GM12875 (cell line): Measurements from ENCODE around the gene SKIC2.

ENCODE experiments used
- H3K4me3 ChIP-seq: one replicate; pipeline ENCODE4 v1.5.1; 2011; ENCODE audit warnings: low read depth, low read length, control low read depth
- CTCF ChIP-seq: IDR thresholded peaks from 2 replicates; pipeline ENCODE4 v1.5.1; 2011; ENCODE audit warnings: low read depth, mild to moderate bottlenecking, control low read depth, inconsistent platforms, low read length, moderate library complexity, borderline replicate concordance; ENCODE audit not compliant: insufficient read depth

The SKIC2 gene

GRCh38 chr6:31933537-31933936 lies 25.4 kb upstream of the SKIC2 start:
- TF ChIP-seq CTCF, result no peak
- no peak overlapping the region for H3K4me3 ChIP-seq

- no peak for TF ChIP-seq CTCF
- no peak overlapping the region for H3K4me3 ChIP-seq
These were observed 24.0 kb upstream of the SKIC2 start for GRCh38 chr6:31935021-31935420.

- no peak for TF ChIP-seq CTCF
- H3K4me3 ChIP-seq, result no peak overlapping the region
These were observed 23.2 kb upstream of the SKIC2 start for GRCh38 chr6:31935823-31936222.

- no peak overlapping the region for H3K4me3 ChIP-seq
- no peak for TF ChIP-seq CTCF
These were observed 18.7 kb upstream of the SKIC2 start for GRCh38 chr6:31940256-31940664.

GRCh38 chr6:31943742-31944141 lies 15.2 kb upstream of the SKIC2 start:
- H3K4me3 ChIP-seq, result no peak overlapping the region
- TF ChIP-seq CTCF, result no peak

GRCh38 chr6:31945154-31945506 lies 13.8 kb upstream of the SKIC2 start:
- no peak for TF ChIP-seq CTCF
- H3K4me3 ChIP-seq, result no peak overlapping the region

GRCh38 chr6:31945507-31946369 lies 13.2 kb upstream of the SKIC2 start, which contains the start of gene CFB:
Gene CFB (plus strand): TSS chr6:31946095. CDS start chr6:31946222, 127 bp downstream.
- H3K4me3 ChIP-seq, result no peak within 1 kb of the TSS
- TF ChIP-seq CTCF, result no peak
